WERI-Rb-1 (cell line): ENCODE results near the gene MYT1.
A peak's percentile ranks its signal among the peaks of the same experiment; 100 is the strongest.

Experiments
- DNase-seq: peaks from one replicate; pipeline ENCODE4 v3.0.0-alpha.2; 2020
- H3K27ac ChIP-seq: fragments of 250-450 bp; sonication (Bioruptor Pico); 2 replicates; pipeline ENCODE4 v1.5.1; 2020; ENCODE audit warnings: mild to moderate bottlenecking, moderate library complexity
- H3K27me3 ChIP-seq: fragments of 250-450 bp; sonication (Bioruptor Pico); 2 replicates; pipeline ENCODE4 v1.5.1; 2021; ENCODE audit warnings: mild to moderate bottlenecking, low read depth, moderate library complexity; ENCODE audit not compliant: insufficient read depth, severe bottlenecking
- H3K36me3 ChIP-seq: fragments of 250-450 bp; sonication (Bioruptor Pico); 2 replicates; pipeline ENCODE4 v1.5.1; 2020; ENCODE audit warnings: mild to moderate bottlenecking, moderate library complexity
- H3K4me3 ChIP-seq: 2 replicates; pipeline ENCODE4 v1.5.1; 2011; ENCODE audit warnings: low read depth, mild to moderate bottlenecking, control low read depth, low read length
- H3K9me3 ChIP-seq: fragments of 250-450 bp; sonication (Bioruptor Pico); 2 replicates; pipeline ENCODE4 v1.5.1; 2021; ENCODE audit warnings: mild to moderate bottlenecking, moderate library complexity; ENCODE audit not compliant: severe bottlenecking
- CTCF ChIP-seq: IDR thresholded peaks from 2 replicates; pipeline ENCODE4 v1.5.1; 2011; ENCODE audit warnings: low read depth, mild to moderate bottlenecking, control low read depth, inconsistent platforms, low read length

MYT1 gene

GRCh38 chr20:64222291-64222735 is 58.1 kb downstream of the MYT1 start:
- TF ChIP-seq CTCF, result no peak
- Histone ChIP-seq H3K27me3 (no peaks in the 10 kb centered on the region), H3K4me3 (no peak overlapping the region), H3K9me3 (no peaks in the 10 kb centered on the region), H3K27ac (peak overlapping the region; percentile 36; the same call in 1 of the 2 replicates), H3K36me3 (peaks cover 8% of the 10 kb centered on the region; the same call in 1 of the 2 replicates)
- DNase-seq, result no peak

- Histone ChIP-seq H3K36me3 (peaks cover 8% of the 10 kb centered on the region; the same call in 1 of the 2 replicates), H3K4me3 (no peak overlapping the region), H3K9me3 (no peaks in the 10 kb centered on the region), H3K27ac (peak overlapping the region; percentile 74), H3K27me3 (no peaks in the 10 kb centered on the region)
- TF ChIP-seq CTCF, result no peak
- no peak for DNase-seq
Observed at GRCh38 chr20:64222851-64223525, 58.7 kb downstream of the MYT1 start.

- no peak overlapping the region for H3K4me3 ChIP-seq
- DNase-seq, result peak; percentile 79
- H3K36me3 ChIP-seq, result peaks cover 8% of the 10 kb centered on the region; the same call in 1 of the 2 replicates
- peak overlapping the region; percentile 74 for H3K27ac ChIP-seq
- H3K9me3 ChIP-seq, result no peaks in the 10 kb centered on the region
- H3K27me3 ChIP-seq, result no peaks in the 10 kb centered on the region
- peak; percentile 88 for TF ChIP-seq CTCF
Observed at GRCh38 chr20:64223526-64224067, 59.3 kb downstream of the MYT1 start.

- H3K4me3 ChIP-seq, result no peak overlapping the region
- peaks cover 8% of the 10 kb centered on the region; the same call in 1 of the 2 replicates for H3K36me3 ChIP-seq
- no peaks in the 10 kb centered on the region for H3K27me3 ChIP-seq
- no peaks in the 10 kb centered on the region for H3K9me3 ChIP-seq
- H3K27ac ChIP-seq, result no peak overlapping the region
- TF ChIP-seq CTCF, result no peak
- DNase-seq, result no peak
Observed at GRCh38 chr20:64224351-64225170, 60.3 kb downstream of the MYT1 start.

- no peak for TF ChIP-seq CTCF
- Histone ChIP-seq H3K4me3 (no peak overlapping the region), H3K9me3 (no peaks in the 10 kb centered on the region), H3K27me3 (no peaks in the 10 kb centered on the region), H3K27ac (no peak overlapping the region), H3K36me3 (peaks cover 8% of the 10 kb centered on the region; the same call in 1 of the 2 replicates)
- no peak for DNase-seq
Observed at GRCh38 chr20:64225171-64225595, 60.9 kb downstream of the MYT1 start.
